Jurkat, Clone E6-1 (cell line): ENCODE data around the gene RGS7. TPM values are rescaled to one million over a fixed set of nuclear protein-coding genes. Genes with fewer than 3 reads are reported as not detected.

Experiments
- DNase-seq: peaks from one replicate; pipeline ENCODE4 v3.0.0-alpha.2; 2011; ENCODE audit warnings: low read depth, low spot score
- H3K4me3 ChIP-seq: 2 replicates; pipeline ENCODE4 v1.5.1; 2011; ENCODE audit warnings: mild to moderate bottlenecking, low read length, control low read depth, moderate library complexity
- polyA plus RNA-seq: library from polyadenylated mRNA; unstranded; fragments of >200 nt; gene quantifications from one replicate; pipeline ENCODE4 v1.2.1, GENCODE V29; 2012; ENCODE audit warnings: missing spikeins; ENCODE audit not compliant: insufficient read length, insufficient read depth

RGS7 gene
- not detected for polyA plus RNA-seq

- no peak for DNase-seq
- no peak within 1 kb of the TSS for H3K4me3 ChIP-seq
Measured at GRCh38 chr1:241356519-241357365, at the start of gene RGS7. TSS of gene RGS7 (minus strand) at chr1:241357205.

GRCh38 chr1:241406421-241406820 is 49.4 kb upstream of the RGS7 start:
- no peak for DNase-seq
- H3K4me3 ChIP-seq = no peak overlapping the region

GRCh38 chr1:241401156-241401555 is 44.2 kb upstream of the RGS7 start:
- H3K4me3 ChIP-seq = no peak overlapping the region
- no peak for DNase-seq

- H3K4me3 ChIP-seq = no peak overlapping the region
- DNase-seq = no peak
Measured at GRCh38 chr1:241396747-241397681, 40.0 kb upstream of the RGS7 start.

GRCh38 chr1:241391926-241392710 is 35.1 kb upstream of the RGS7 start:
- no peak overlapping the region for H3K4me3 ChIP-seq
- no peak for DNase-seq

GRCh38 chr1:241390526-241390925 is 33.5 kb upstream of the RGS7 start:
- DNase-seq = no peak
- no peak overlapping the region for H3K4me3 ChIP-seq

- DNase-seq = no peak
- no peak overlapping the region for H3K4me3 ChIP-seq
Measured at GRCh38 chr1:241389400-241389799, 32.4 kb upstream of the RGS7 start.

GRCh38 chr1:241387216-241387615 is 30.2 kb upstream of the RGS7 start:
- no peak overlapping the region for H3K4me3 ChIP-seq
- DNase-seq = no peak

- H3K4me3 ChIP-seq = no peak overlapping the region
- no peak for DNase-seq
Measured at GRCh38 chr1:241376701-241377100, 19.7 kb upstream of the RGS7 start.

- no peak for DNase-seq
- no peak overlapping the region for H3K4me3 ChIP-seq
Measured at GRCh38 chr1:241375886-241376285, 18.9 kb upstream of the RGS7 start.

- H3K4me3 ChIP-seq = no peak overlapping the region
- DNase-seq = no peak
Measured at GRCh38 chr1:241366196-241366595, 9.2 kb upstream of the RGS7 start.

- H3K4me3 ChIP-seq = no peak overlapping the region
- DNase-seq = no peak
Measured at GRCh38 chr1:241362350-241362749, 5.3 kb upstream of the RGS7 start.

GRCh38 chr1:241357366-241358340 is 648 bp upstream of the RGS7 start:
- DNase-seq = no peak
- H3K4me3 ChIP-seq = no peak overlapping the region

- no peak overlapping the region for H3K4me3 ChIP-seq
- DNase-seq = no peak
Measured at GRCh38 chr1:241356187-241356518, 852 bp downstream of the RGS7 start.

GRCh38 chr1:241355311-241356010 is 1.5 kb downstream of the RGS7 start:
- no peak overlapping the region for H3K4me3 ChIP-seq
- DNase-seq = no peak

GRCh38 chr1:241352401-241352800 is 4.6 kb downstream of the RGS7 start:
- no peak for DNase-seq
- H3K4me3 ChIP-seq = no peak overlapping the region

- no peak for DNase-seq
- H3K4me3 ChIP-seq = no peak overlapping the region
Measured at GRCh38 chr1:241351841-241352240, 5.2 kb downstream of the RGS7 start.

- no peak overlapping the region for H3K4me3 ChIP-seq
- no peak for DNase-seq
Measured at GRCh38 chr1:241343956-241344355, 13.0 kb downstream of the RGS7 start.
